Heart right ventricle (tissue), 16 donors: ENCODE measurements around the gene CCDC197. TPM values are rescaled to one million over a fixed set of nuclear protein-coding genes. Genes with fewer than 3 reads are reported as not detected.

Experiments used
- ATAC-seq, 8 donors: fragments of 200-7000 bp; cut with Tn5 transposase; one replicate each; pipeline ENCODE4 v1.9.1; 2020; ENCODE audit warnings: mild to moderate bottlenecking in 8 of 8, moderate library complexity in 8 of 8, moderate number of reproducible peaks in 1 of 8
- DNase-seq, 2 donors: peaks; one replicate each; pipeline ENCODE4 v3.0.0-alpha.2; 2020
- H3K27ac ChIP-seq, 10 donors: fragments of 200-600 bp; sonication (generic) in 2 of 10; one replicate each; pipeline versions ENCODE4 v1.5.0 to v1.8.0; 2020 to 2022; ENCODE audit warnings: mild to moderate bottlenecking in 3 of 10
- H3K27me3 ChIP-seq, 7 donors: fragments of 200-600 bp; one replicate each; pipeline ENCODE4 v1.8.0; 2021 to 2022; ENCODE audit warnings: mild to moderate bottlenecking in 2 of 7
- H3K36me3 ChIP-seq, 9 donors: fragments of 200-600 bp; sonication (generic) in 1 of 9; one replicate each; pipeline versions ENCODE4 v1.5.0 to v1.8.0; 2020 to 2022; ENCODE audit warnings: mild to moderate bottlenecking in 2 of 9
- H3K4me1 ChIP-seq, 9 donors: fragments of 200-600 bp; sonication (generic) in 1 of 9; one replicate each; pipeline versions ENCODE4 v1.5.0 to v1.8.0; 2020 to 2022; ENCODE audit warnings: mild to moderate bottlenecking in 4 of 9
- H3K4me3 ChIP-seq, 10 donors: fragments of 200-600 bp; sonication (generic) in 2 of 10; one replicate each; pipeline versions ENCODE4 v1.5.0 to v1.8.0; 2020 to 2022; ENCODE audit warnings: mild to moderate bottlenecking in 7 of 10, moderate library complexity in 2 of 10
- H3K9me3 ChIP-seq, 11 donors: fragments of 200-600 bp in 10 of 11; sonication (generic) in 2 of 11; one replicate each; pipeline versions ENCODE4 v1.5.0 to v1.8.0; 2013 to 2022; ENCODE audit warnings: mild to moderate bottlenecking in 2 of 11, control low read depth in 1 of 11, moderate library complexity in 1 of 11
- CTCF ChIP-seq, 9 donors: fragments of 200-600 bp; sonication (generic) in 2 of 9; IDR thresholded peaks; one replicate each; pipeline versions ENCODE4 v1.5.0 to v1.8.0; 2021 to 2022; ENCODE audit warnings: antibody characterized with exemption in 9 of 9, mild to moderate bottlenecking in 5 of 9, moderate library complexity in 1 of 9
- WGBS, 2 donors: extraction: QIAGEN DNeasy Blood & Tissue Kit; methylation state at CpG; one replicate each; pipeline ENCODE4 v1.1.7; 2013; ENCODE audit warnings: inconsistent platforms in 1 of 2; 5-methylcytosine and 5-hydroxymethylcytosine counted together
- intact Hi-C, 10 donors: fragments of 100-400 bp; cut with DNase I; formaldehyde crosslinking; loops; one replicate each; pipeline versions ENCODE4 v1.11.1 to v1.14.2; 2022
- polyA plus RNA-seq, 2 donors: library from polyadenylated mRNA; stranded (reverse); fragments of 200-250 nt; gene quantifications; one replicate each; pipeline ENCODE4 v1.2.3, GENCODE V29; 2013
- total RNA-seq, 10 donors: library from RNA; stranded (reverse); fragmentation: NEBNext Ultra II Directional in 3 of 10; extraction: Animal tissue kit (Norgen Biotek cat#: 25700) in 3 of 10; gene quantifications; one replicate each; pipeline versions ENCODE4 v1.2.1 to v1.2.4, GENCODE V29; 2021 to 2023
- donor health status: Arrhythmogenic right ventricular cardiomyopathy.
- donor health status: ischemic (EF 13 %, LVEDD 7.1; RV severe dilation, severe dysfunction).
- donor health status: healthy with polysubstance abuse.
- donor health status: DM: no; HTN: yes; CAD: no.
- donor health status: DM: no; HTN: no; CAD: no.
- donor health status: ischemic (EF 25% LVEDD 6.9; RV normal size, moderate dysfunction).
- donor health status: ischemic (EF 25% LVEDD 5.7; RV mildly dilated, moderate dysfunction).
- donor health status: healthy.
- donor health status: DM: yes; HTN: yes; CAD: no.
- donor health status: Ischemic cardiomyopathy.
- donor health status: ischemic (EF 35%, LVEDD 5.7; RV mildly dilated, moderate dysfunction).
- donor health status: nonischemic (EF 11% LVEDD 7.7; RV severe dilation, severe dysfunction).
- donor health status: DM: yes; HTN: yes; CAD: no.
- donor health status: PGD.
- donor health status: ischemic (EF 29% LVEDD 5.4; RV normal size, mild dysfunction).
- donor health status: nonischemic (EF 23%, LVEDD 6.1; RV moderate dilation, normal function).

The CCDC197 gene
- total and polyA plus RNA-seq, 12 donors = 0.40 to 1.6 (median 0.86) TPM; not detected in 2

GRCh38 chr14:94045563-94046345, 48.7 kb downstream of the CCDC197 start:
- no peak for TF ChIP-seq CTCF (IDR thresholded peaks at IDR 0.05)
- no peaks in the 10 kb centered on the region for H3K9me3 ChIP-seq
- peaks cover under 1 to 45% (median 22%) of the 10 kb centered on the region in 9 donors for H3K4me1 ChIP-seq
- no peak overlapping the region for H3K4me3 ChIP-seq
- no peak overlapping the region for H3K27ac ChIP-seq
- no peaks in the 10 kb centered on the region for H3K27me3 ChIP-seq
- peaks cover 0 to 69% (median 56%) of the 10 kb centered on the region in 9 donors for H3K36me3 ChIP-seq
- intact Hi-C loops = no loop called here
- 90 to 92% methylated on average over 19 of the region's 19 CpGs for WGBS, 2 donors
- no peak for ATAC-seq
- DNase-seq = no peak

DNA sequence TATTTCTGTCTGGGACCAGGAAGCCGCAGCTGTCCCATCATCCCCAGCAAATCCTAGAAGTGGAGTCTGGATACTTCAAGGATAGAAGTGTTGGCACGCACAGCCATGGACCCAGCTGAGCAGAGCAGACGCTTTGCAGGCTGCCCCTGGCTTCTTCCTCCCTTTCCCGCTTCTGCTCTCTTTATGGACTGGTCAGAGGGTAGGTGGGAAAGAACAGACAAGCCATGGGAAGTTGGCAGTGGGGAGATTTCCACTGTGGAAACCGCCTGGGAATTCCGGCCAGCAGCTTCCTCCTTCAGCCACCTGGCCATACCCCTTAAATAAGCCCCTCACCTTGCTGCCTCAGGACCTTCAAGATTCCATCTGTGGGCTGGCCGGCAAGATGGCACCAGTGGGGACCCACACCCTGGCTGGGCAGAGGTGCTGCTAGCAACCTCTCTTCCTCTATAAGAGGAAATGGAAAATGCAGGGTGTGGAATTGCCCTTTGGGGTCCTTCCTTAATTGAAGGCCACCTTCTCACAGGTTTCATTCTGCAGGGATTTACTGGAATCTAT, 49.7 kb downstream of the CCDC197 start:
- Histone ChIP-seq H3K4me1 (peaks cover 6 to 48% (median 28%) of the 10 kb centered on the region in 9 donors), H3K27ac (no peak overlapping the region), H3K9me3 (no peaks in the 10 kb centered on the region), H3K36me3 (peaks cover 0 to 79% (median 57%) of the 10 kb centered on the region in 9 donors), H3K4me3 (no peak overlapping the region), H3K27me3 (no peaks in the 10 kb centered on the region)
- DNase-seq = no peak
- no peak for ATAC-seq
- TF ChIP-seq CTCF (IDR thresholded peaks at IDR 0.05) = no peak
- intact Hi-C loops = no loop called here
- 78 to 87% methylated on average over 7 of the region's 7 CpGs for WGBS, 2 donors

DNA sequence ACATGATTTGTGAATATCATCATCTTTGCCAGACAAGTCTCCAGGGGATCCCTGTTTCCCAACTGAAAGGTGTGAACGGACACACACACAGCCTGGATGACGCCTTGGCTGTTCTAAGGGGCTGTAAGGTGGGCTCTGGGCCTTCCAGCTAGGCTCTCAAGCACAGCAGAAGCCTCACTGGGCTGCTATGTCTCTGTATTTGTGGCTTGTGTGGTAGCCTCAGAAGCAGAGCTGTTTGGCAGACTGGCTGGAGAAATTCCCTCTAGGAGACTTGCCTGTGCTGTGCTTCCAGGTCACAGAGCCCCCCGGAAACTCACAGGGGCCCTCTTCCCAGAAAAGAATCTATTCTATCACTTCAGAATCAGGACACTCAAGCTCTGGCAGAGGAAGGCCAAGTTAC, 50.5 kb downstream of the CCDC197 start:
- Histone ChIP-seq H3K4me1 (peaks cover 3 to 48% (median 28%) of the 10 kb centered on the region in 9 donors), H3K4me3 (no peak overlapping the region), H3K27me3 (no peaks in the 10 kb centered on the region), H3K27ac (no peak overlapping the region), H3K36me3 (peaks cover 0 to 87% (median 65%) of the 10 kb centered on the region in 9 donors), H3K9me3 (no peaks in the 10 kb centered on the region)
- no peak for TF ChIP-seq CTCF (IDR thresholded peaks at IDR 0.05)
- 81 to 86% methylated on average over 3 of the region's 3 CpGs for WGBS, 2 donors
- ATAC-seq = no peak
- intact Hi-C loops = no loop called here
- DNase-seq = no peak

- TF ChIP-seq CTCF (IDR thresholded peaks at IDR 0.05) = no peak
- no peak for ATAC-seq
- Histone ChIP-seq H3K9me3 (no peaks in the 10 kb centered on the region), H3K4me3 (no peak overlapping the region), H3K36me3 (peaks cover 0 to 100% (median 70%) of the 10 kb centered on the region in 9 donors), H3K4me1 (peaks cover 3 to 43% (median 24%) of the 10 kb centered on the region in 9 donors), H3K27me3 (no peaks in the 10 kb centered on the region), H3K27ac (no peak overlapping the region)
- intact Hi-C loops = no loop called here
- DNase-seq = no peak
- 69 to 75% methylated on average over 10 of the region's 10 CpGs for WGBS, 2 donors
Measured at GRCh38 chr14:94048691-94049624, 51.9 kb downstream of the CCDC197 start.
